ENCODE data around the gene GBA2.

The GBA2 gene

GRCh38 chr9:35689542-35690293, 59.3 kb downstream of the GBA2 start, which contains the start of gene TPM2:
Gene TPM2, minus strand, starts transcription at chr9:35689925. Its CDS starts 108 bp downstream, at chr9:35689817.
- DNase-seq: no peak

- no peak for DNase-seq
Measured at GRCh38 chr9:35688558-35689541, 60.2 kb downstream of the GBA2 start.

- DNase-seq: no peak
Measured at GRCh38 chr9:35687972-35688557, 61.0 kb downstream of the GBA2 start.

- no peak for DNase-seq
Measured at GRCh38 chr9:35687306-35687705, 61.7 kb downstream of the GBA2 start.
